Tibial artery (tissue), 4 donors: ENCODE results near the gene NEK1.

Source experiments
- DNase-seq, 2 donors: peaks; one replicate each; pipeline ENCODE4 v3.0.0-alpha.2; 2019
- H3K27ac ChIP-seq, 2 donors: fragments of 200-600 bp; sonication (generic) in 1 of 2; 1 replicate in 1 of 2; 2 replicates in 1 of 2; pipeline ENCODE4 v1.5.1; 2018 to 2019; ENCODE audit warnings: mild to moderate bottlenecking in 1 of 2
- H3K27me3 ChIP-seq, 2 donors: fragments of 200-600 bp; sonication (generic) in 1 of 2; one replicate each; pipeline versions ENCODE4 v1.5.1 to v1.6.0; 2016 to 2019
- H3K36me3 ChIP-seq, 3 donors: fragments of 200-600 bp; sonication (generic) in 2 of 3; one replicate each; pipeline ENCODE4 v1.5.1; 2016 to 2019; ENCODE audit warnings: mild to moderate bottlenecking in 2 of 3
- H3K4me1 ChIP-seq, 4 donors: fragments of 200-600 bp; sonication (generic) in 2 of 4; 1 replicate in 3 of 4; 2 replicates in 1 of 4; pipeline ENCODE4 v1.5.1; 2016 to 2019
- H3K4me3 ChIP-seq, 2 donors: fragments of 200-600 bp; sonication (generic) in 1 of 2; 1 replicate in 1 of 2; 2 replicates in 1 of 2; pipeline ENCODE4 v1.5.1; 2018 to 2019; ENCODE audit warnings: mild to moderate bottlenecking in 2 of 2
- H3K9me3 ChIP-seq, 3 donors: fragments of 200-600 bp; sonication (generic) in 1 of 3; one replicate each; pipeline ENCODE4 v1.5.1; 2016 to 2019
- intact Hi-C: fragments of 100-400 bp; cut with DNase I; formaldehyde crosslinking; loops from one replicate; pipeline ENCODE4 v1.15.0; 2023; ENCODE audit warnings: low total_unique reads
- TF ChIP-seq, protein P1 (sequence below), 2 experiments: fragments of 200-600 bp in 1 of 2; fragments of 450-650 bp in 1 of 2; IDR thresholded peaks; one replicate each; pipeline ENCODE4 v1.5.1; 2017 to 2019; ENCODE audit warnings: antibody characterized with exemption in 2 of 2, mild to moderate bottlenecking in 1 of 2, moderate library complexity in 1 of 2

The NEK1 gene

DNA sequence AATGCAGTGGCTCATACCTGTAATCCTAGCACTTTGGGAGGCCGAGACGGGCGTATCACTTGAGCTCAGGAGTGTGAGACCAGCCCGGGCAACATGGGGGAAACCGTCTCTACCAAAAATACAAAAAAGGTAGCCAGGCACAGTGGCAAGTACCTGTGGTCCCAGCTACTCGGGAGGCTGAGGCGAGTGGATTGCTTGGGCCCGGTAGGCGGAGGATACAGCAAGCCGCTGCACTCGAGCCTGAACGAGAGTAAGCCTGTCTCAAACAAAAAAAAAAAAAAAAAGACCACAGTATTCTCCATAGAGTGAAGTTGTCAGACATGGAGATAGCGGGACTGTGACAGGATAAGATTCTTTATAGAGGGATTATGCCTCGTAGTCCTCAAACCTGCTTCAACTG, 265.5 kb downstream of the NEK1 start:
- no peak overlapping the region for H3K4me3 ChIP-seq
- intact Hi-C loops, result no loop called here
- no peak overlapping the region for H3K27ac ChIP-seq
- TF ChIP-seq, protein P1, sequence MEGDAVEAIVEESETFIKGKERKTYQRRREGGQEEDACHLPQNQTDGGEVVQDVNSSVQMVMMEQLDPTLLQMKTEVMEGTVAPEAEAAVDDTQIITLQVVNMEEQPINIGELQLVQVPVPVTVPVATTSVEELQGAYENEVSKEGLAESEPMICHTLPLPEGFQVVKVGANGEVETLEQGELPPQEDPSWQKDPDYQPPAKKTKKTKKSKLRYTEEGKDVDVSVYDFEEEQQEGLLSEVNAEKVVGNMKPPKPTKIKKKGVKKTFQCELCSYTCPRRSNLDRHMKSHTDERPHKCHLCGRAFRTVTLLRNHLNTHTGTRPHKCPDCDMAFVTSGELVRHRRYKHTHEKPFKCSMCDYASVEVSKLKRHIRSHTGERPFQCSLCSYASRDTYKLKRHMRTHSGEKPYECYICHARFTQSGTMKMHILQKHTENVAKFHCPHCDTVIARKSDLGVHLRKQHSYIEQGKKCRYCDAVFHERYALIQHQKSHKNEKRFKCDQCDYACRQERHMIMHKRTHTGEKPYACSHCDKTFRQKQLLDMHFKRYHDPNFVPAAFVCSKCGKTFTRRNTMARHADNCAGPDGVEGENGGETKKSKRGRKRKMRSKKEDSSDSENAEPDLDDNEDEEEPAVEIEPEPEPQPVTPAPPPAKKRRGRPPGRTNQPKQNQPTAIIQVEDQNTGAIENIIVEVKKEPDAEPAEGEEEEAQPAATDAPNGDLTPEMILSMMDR (IDR thresholded peaks at IDR 0.05), result no peak
- no peak for DNase-seq
- no peaks in the 10 kb centered on the region for H3K4me1 ChIP-seq
- no peaks in the 10 kb centered on the region for H3K36me3 ChIP-seq
- H3K27me3 ChIP-seq, result no peaks in the 10 kb centered on the region
- H3K9me3 ChIP-seq, result no peaks in the 10 kb centered on the region

DNA sequence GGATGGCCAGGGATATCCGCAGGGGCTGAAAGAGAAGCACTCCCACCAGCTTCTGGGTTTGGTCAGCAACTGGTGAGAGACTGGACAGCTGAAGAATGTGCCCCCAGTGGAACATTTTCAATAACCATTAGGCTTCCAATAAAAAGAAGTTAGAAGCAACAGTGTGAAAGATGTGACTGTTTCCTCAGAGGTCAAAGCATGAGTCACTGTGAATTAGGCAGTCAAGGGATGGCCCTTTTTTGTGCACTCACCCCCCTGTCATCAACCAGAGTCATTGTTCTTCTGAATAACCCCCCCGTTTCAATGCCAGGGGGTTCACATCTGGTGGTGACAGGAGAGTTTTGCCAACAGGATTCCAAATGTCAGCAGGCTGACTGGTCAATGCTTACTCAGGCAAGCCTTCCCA, 267.1 kb downstream of the NEK1 start:
- Histone ChIP-seq H3K36me3 (no peaks in the 10 kb centered on the region), H3K27me3 (no peaks in the 10 kb centered on the region), H3K27ac (no peak overlapping the region), H3K9me3 (no peaks in the 10 kb centered on the region), H3K4me3 (no peak overlapping the region), H3K4me1 (no peaks in the 10 kb centered on the region)
- TF ChIP-seq, protein P1 (IDR thresholded peaks at IDR 0.05), result no peak
- DNase-seq, result no peak
- intact Hi-C loops, result no loop called here
